ENCODE data around the gene ELMO1. TPM values are rescaled to one million over a fixed set of nuclear protein-coding genes. Genes with fewer than 3 reads are reported as not detected.

The ELMO1 gene
- total and polyA plus RNA-seq, 2 experiments from 2014 or later: 9.6 to 10.8 TPM

- no peak for TF ChIP-seq CTCF (IDR thresholded peaks at IDR 0.05; ENCODE audit: low read depth, low read length)
- no peaks in the 10 kb centered on the region for H3K9me3 ChIP-seq (ENCODE audit: low read depth)
Observed at GRCh38 chr7:36920433-36920832, 528.2 kb downstream of the ELMO1 start.

GRCh38 chr7:36919738-36920137, 528.9 kb downstream of the ELMO1 start:
- no peak for TF ChIP-seq CTCF (IDR thresholded peaks at IDR 0.05; ENCODE audit: low read depth, low read length)

More at GRCh38 chr7:36920433-36920832, 528.2 kb downstream of the ELMO1 start:
- Histone ChIP-seq H3K4me1 (ENCODE audit: low read depth) (peaks cover 20% of the 10 kb centered on the region), H3K36me3 (no peaks in the 10 kb centered on the region), H3K27me3 (no peaks in the 10 kb centered on the region), H3K4me3 (no peak overlapping the region), H3K27ac (no peak overlapping the region)
- no peak for DNase-seq (ENCODE audit: low read depth in 1 of 2, low spot score in 1 of 2)

GRCh38 chr7:36918591-36918990, 530.1 kb downstream of the ELMO1 start:
- no peak for DNase-seq (ENCODE audit: low read depth in 1 of 2, low spot score in 1 of 2)
- no peaks in the 10 kb centered on the region for H3K9me3 ChIP-seq (ENCODE audit: low read depth)
- no peaks in the 10 kb centered on the region for H3K36me3 ChIP-seq
- no peak overlapping the region for H3K27ac ChIP-seq
- H3K27me3 ChIP-seq: no peaks in the 10 kb centered on the region
- no peak overlapping the region for H3K4me3 ChIP-seq
- H3K4me1 ChIP-seq (ENCODE audit: low read depth): peaks cover 6% of the 10 kb centered on the region
- TF ChIP-seq CTCF (IDR thresholded peaks at IDR 0.05; ENCODE audit: low read depth, low read length): no peak

More at GRCh38 chr7:36919738-36920137, 528.9 kb downstream of the ELMO1 start:
- Histone ChIP-seq H3K27me3 (no peaks in the 10 kb centered on the region), H3K4me3 (no peak overlapping the region), H3K4me1 (ENCODE audit: low read depth) (peaks cover 13% of the 10 kb centered on the region), H3K9me3 (ENCODE audit: low read depth) (no peaks in the 10 kb centered on the region), H3K36me3 (no peaks in the 10 kb centered on the region), H3K27ac (no peak overlapping the region)
- no peak for DNase-seq (ENCODE audit: low read depth in 1 of 2, low spot score in 1 of 2)

GRCh38 chr7:36916619-36917018, 532.0 kb downstream of the ELMO1 start:
- Histone ChIP-seq H3K36me3 (no peaks in the 10 kb centered on the region), H3K27me3 (no peaks in the 10 kb centered on the region), H3K27ac (no peak overlapping the region), H3K9me3 (ENCODE audit: low read depth) (no peaks in the 10 kb centered on the region), H3K4me3 (no peak overlapping the region), H3K4me1 (ENCODE audit: low read depth) (peaks cover 10% of the 10 kb centered on the region)
- no peak for TF ChIP-seq CTCF (IDR thresholded peaks at IDR 0.05; ENCODE audit: low read depth, low read length)
- no peak for DNase-seq (ENCODE audit: low read depth in 1 of 2, low spot score in 1 of 2)

GRCh38 chr7:36916116-36916515, 532.5 kb downstream of the ELMO1 start:
- Histone ChIP-seq H3K4me1 (ENCODE audit: low read depth) (peaks cover 10% of the 10 kb centered on the region), H3K27me3 (no peaks in the 10 kb centered on the region), H3K36me3 (no peaks in the 10 kb centered on the region), H3K27ac (no peak overlapping the region), H3K4me3 (no peak overlapping the region), H3K9me3 (ENCODE audit: low read depth) (no peaks in the 10 kb centered on the region)
- no peak for TF ChIP-seq CTCF (IDR thresholded peaks at IDR 0.05; ENCODE audit: low read depth, low read length)
- no peak for DNase-seq (ENCODE audit: low read depth in 1 of 2, low spot score in 1 of 2)

- Histone ChIP-seq H3K36me3 (no peaks in the 10 kb centered on the region), H3K4me3 (no peak overlapping the region), H3K27ac (no peak overlapping the region), H3K9me3 (ENCODE audit: low read depth) (no peaks in the 10 kb centered on the region), H3K27me3 (no peaks in the 10 kb centered on the region), H3K4me1 (ENCODE audit: low read depth) (peaks cover 10% of the 10 kb centered on the region)
- DNase-seq (ENCODE audit: low read depth in 1 of 2, low spot score in 1 of 2): no peak
- no peak for TF ChIP-seq CTCF (IDR thresholded peaks at IDR 0.05; ENCODE audit: low read depth, low read length)
Observed at GRCh38 chr7:36911788-36912187, 536.9 kb downstream of the ELMO1 start.
